Fibroblast of peridontal ligament (primary cell): ENCODE data around the gene PDZD7.

Source experiments
- DNase-seq: peaks from one replicate; pipeline ENCODE4 v3.0.0-alpha.2; 2010; ENCODE audit errors: extremely low read depth

Gene PDZD7

DNA sequence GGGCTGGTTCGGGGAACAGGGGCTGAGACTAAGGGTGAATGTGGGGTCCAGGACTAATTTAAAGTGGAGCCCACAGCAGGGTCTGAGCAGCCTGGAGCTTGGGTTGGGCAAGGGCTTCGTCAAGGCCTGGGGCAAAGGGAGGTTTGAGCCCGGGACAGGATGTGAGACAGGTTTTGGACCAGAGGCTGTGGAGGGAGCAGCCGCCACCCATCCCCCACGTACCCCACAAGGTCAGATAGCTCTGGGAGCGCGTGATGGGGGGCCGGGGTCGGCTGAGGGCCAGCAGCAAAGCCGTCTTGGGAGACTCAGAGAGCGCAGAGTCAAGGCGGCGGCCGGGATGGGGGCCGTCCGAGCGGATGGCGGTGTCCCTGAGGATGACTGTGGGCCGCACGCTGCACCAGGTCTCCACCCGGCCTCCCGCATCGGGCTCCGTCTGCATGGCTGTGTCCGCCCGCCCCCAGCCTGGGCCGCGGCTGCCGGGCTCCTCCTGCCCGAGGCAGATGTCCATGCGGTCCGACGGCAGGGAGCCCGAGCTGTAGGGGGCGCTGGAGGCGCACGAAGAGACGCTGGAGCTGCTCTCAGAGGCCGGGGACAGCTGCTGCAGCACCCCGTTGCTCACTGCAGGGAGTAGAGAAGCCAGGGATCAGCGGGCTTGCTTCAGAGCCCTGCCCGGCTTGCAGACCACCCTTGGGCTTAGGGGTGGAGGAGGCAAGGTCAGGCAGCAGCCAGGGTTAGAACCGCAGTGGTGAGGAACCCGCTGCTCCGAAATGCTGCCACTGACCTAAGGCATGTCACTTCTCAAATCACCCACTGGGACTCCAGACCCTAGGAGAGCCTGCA lies 12.1 kb downstream of the PDZD7 start:
- DNase-seq = peak; percentile 74

DNA sequence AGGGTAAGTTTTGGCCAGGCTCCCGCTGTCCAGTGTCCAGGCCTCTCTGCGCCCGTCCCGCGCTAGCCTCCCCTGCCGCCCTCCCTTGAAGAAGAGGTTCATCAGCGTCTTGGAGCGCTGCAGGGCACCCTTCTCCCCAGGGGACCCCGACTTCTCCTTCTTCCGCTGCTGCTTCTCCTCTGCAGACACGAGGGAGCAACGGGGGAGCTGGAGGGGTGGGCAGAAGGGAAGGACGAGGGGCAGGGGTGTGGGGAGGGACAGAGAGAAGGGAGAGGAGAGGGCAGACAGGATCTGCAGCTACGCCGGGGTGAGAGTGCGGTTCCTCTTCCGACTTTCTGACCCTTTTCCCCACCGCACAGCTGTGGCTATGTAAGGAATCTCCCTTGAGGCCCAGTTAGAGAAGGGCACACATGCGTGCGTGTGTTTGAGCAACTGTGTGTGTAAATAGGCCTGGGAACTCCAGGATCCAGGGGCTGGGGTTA lies 12.8 kb downstream of the PDZD7 start:
- DNase-seq = peak; percentile 48

DNA sequence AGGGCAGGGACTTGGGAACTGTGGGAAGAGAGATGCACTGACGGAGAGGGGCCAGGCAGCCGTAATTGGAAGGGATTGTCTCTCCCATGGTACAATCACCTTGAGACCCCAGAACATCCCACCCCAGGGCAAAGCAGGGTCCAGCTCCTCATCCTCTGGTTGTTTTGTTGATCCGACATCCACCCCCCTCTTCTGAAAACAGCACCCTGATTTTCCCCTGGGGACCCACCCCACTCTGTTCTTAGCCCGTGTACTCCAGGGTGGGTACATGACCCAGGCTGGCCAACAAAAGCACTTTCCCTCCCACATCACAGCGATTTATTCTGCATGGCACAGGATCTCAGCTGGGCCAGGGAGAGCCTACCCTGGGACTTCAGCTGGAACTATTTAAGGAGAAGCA lies 14.1 kb downstream of the PDZD7 start:
- DNase-seq = no peak

DNA sequence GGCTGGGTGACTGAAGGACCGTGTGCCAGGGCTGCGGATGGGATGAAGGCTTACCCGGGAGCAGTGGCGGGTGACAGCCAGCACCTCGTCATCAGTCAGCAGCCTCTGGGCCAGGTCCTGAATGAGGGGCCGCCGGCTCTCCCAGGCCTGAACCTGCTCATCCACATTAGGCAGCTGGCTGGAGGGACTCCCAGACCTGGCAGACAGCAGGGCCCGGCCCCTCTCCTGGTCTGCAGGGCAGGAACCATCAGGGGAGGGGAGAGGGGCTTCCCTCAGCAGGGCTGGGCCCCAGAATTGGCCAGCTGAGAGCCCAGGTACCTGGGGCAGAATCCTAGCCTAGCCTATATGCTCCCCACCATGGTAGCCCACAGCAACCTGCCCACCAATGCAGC lies 15.4 kb downstream of the PDZD7 start:
- DNase-seq = no peak

DNA sequence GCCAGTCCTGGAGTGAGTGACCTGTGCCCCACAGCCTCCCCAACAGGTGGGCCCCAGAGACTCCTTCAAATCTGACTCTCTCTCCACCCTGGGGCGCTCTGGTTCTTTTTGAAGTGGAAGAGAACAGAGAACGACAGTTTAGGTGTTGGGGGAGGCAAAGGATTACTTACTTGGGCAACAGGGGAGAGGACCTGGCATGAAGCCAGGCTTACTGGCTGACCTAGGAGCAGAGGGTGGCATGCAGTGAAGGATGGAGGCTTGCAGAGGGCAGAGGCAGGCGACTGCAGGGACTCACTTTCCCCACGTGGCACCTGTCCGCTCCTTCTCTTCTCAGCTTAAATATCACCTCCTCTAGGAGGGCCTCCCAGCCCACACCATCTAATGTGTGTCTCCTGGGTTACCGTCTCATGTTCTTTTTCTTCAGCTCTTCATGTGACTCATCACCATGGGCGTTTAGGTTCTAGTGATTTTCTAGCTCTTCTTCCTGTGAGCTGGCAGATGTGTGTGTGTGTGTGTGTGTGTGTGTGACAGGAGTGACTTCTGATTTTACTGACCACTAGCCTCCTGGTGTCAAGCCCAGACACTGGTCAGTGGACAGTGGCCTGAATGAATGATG lies 15.9 kb downstream of the PDZD7 start:
- peak; percentile 90 for DNase-seq

DNA sequence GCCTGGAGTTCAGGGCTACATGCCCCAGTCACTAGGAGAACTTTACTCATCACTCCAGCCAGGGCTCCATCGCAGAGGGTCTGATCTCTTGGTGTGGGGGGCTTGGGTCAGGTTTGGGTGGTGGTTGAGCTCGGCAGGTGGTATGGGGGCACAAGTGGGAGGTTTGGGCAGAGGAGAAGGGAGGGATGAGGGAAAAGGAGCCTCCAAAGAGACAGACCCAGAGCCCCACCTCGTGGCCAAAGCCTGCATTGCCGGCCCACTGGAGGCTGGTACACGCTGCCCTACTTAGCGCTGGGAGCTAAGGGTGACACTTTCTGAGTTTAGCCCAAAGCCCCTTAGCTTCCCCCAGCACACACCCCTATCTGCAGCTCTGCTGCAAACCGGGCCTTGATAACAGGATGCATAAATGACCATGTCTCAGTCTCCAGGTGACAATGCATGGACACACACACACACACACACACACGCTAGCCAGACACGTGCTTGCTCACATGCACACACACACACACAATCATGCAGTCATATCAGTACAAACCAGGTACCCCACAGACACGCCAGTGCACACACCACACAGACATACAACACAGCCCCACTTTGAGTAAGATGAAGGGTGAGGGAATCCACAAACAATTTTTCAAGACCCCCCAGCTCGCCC lies 16.6 kb downstream of the PDZD7 start:
- peak; percentile 70 for DNase-seq

DNA sequence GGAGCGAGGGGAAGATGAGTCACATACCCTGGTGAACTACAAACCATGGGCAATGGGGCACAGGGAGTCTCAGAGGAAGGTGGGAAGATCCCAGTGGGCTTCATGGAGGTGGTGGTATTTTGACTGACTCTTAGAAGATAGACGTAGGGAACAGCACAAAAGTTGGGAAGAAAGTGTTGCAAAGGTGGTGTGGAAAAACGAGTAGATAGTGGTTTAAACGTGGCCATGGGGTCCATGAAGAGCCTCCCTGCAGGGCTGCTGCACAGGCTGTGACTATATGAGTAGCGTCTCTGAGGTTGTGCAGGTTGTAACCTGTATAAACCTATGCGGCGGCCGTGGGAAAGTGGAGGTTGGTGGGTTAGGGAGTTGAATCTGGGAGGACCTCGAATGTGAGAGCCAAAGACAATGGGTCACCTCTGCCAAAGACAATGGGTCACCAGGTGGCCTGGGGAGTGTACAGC lies 17.5 kb downstream of the PDZD7 start:
- DNase-seq = no peak

DNA sequence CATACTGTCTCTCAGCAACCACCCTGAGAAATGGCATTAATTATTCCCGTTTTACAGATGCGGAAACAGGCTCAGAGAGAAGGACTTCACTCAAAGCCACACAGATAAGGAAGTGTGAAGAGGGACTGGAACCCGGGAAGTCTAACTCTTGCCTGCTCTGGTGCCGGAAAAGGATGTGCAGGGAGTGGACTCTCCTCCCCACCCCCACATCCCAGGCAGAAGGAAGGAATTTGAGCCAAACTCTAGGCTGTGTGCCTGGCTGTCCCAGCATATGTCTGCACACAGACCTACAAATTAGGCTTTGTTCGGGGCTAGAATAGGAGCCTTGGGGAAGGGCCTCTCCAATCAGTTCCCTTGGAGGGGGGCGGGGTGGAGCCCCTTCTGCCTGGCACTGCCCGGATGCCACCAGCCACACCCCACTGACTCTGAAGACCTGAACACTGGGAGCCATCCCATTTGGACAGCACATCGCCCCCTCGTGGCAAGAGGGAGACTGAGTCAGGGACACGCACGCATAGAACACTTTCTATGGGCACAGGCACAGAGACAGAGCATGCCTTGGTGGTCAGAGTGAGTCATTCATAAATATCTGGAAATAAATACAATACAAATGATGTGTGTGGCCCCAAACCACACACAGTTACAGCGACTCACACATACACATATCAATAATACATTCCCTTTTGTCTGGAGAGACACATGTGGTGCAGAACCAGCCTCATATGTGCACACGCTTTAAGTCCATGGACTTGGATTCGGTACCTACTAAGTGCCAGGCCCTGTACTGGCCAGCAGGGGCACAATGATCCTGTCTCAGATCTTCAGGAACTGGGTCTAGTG lies 18.2 kb downstream of the PDZD7 start:
- DNase-seq = peak; percentile 91

DNA sequence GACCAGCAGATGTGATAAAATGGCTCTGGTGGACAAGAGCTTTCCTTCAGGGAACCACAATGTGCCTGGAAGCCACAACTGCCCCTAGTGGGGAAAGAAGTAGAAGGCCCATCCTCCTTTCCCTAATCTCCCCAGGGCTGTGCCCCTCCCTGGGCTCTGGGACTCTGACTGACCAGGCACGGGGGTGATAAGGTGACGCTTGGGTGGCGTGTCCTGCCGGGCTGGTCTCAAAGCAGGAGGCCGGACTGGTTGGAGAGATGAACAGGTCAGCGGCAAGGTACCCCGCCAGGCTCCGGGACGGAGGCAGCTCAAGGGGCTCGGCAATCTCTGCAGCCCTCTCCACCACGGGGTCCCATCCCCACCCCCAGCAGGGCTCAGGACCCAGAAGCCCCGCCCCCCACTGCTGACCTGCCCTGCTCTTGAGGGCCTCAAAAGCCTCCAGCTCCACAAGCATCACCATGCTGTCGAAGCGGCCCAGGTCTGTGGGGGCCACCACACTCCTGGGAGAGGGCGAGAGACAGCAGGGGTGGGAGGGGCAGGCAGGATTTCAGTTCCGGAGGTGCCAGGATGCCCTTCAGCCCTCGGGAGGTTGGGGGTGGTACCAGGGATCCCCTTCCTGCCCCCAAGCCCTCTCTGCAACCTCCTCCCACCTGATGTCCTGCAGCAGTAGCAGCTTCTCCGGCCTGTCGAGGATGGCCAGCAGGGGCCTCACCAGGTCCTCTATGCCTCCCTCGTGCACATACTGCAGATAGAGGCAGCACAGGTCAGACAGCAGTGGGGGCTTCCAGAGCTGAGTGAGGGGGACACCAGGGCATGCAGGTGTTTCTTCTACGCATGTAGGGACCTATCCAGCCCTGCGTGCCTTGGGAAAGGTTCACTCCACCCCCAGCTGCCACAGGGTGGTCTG lies 19.2 kb downstream of the PDZD7 start:
- DNase-seq = no peak

DNA sequence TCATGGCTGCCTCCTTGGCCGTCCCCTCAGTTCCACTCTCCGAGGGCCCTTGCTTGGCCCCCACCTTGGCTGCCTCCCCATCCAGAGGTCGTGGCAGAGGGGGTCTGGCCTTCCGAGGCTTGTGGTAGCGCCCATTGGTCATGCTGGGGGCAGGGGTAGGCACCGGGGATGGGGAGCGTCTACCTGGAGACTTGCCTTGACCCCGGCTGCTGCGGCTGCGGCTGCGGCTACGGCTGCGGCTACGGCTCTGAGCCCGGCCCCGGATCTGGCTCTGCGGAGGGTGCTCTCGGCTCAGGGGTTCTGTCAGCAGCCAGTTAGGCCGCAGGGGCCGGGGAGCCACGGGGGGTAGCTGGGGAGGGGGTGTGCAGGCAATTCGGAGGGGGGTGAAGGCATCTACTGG lies 20.6 kb downstream of the PDZD7 start:
- no peak for DNase-seq

DNA sequence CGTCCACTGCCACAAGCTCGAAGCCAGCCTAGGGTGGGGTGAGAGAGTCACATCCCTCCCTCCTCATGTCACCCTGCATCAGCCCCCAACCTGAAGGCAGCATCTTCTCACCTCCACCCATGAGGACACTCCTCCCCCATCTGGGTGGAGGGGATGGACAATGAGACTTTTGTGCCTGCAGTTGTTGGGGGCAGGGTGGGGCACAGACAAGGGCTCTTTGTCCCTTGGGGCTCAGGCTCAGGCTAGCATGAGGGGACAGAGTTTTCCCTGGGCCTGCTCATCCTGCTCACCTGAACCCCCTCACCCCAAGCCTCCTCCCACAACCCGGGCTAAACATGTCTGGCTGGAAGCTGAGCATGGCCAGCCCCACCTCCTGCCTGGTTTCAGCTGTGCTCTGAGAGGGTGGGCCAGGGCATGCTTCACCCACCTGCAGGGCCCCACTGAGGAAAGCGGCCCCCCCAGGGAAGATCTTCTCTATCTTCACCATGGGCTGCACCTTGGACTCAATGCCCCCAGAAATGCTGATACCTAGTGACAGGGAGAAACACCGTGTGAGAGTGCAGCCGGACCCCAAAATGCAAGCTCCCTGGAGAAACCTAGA lies 22.0 kb downstream of the PDZD7 start:
- DNase-seq = no peak

DNA sequence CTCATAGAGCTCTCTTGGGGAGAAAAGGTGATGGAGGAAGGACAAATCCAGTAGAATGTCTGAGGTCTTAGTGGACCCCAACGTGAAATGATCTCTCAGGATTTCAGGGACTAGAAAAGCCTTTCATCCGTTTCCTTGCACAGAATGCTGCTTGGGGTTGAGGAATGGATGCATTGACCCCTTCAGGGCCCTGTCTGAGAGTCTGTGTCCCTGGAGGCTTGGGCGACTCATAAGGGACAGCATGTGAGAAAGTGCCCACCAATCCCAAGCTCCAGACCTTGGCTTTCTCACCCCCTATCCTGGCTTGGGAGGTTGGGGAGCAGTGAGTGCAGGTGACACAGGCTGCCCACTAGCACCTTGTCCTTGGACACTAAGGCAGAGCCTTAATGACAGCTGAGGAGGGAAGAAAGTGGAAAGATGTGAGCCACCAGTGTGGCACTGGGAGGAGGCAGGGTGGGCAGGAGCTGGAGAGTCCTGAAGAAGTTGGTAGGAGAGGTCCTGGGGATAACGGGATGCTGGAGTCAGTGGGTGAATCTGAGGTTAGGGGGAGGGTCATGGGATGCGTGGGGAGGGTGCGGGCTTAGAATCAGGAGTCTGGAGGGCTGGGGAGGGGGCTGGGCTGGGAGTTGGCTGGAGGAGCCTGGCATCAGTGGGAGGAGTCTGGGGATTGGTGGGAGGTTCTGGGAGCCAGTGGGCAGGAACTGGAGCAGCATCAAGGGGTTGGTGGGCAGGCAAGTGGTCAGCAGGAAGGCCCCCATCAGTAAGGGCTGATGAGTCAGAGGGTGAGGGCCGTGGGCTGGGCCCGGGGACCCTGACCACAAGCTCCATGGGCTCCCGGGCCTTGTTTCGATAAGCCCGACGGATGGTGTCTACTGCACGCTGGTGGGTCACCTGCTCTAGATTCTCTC lies 22.8 kb downstream of the PDZD7 start:
- DNase-seq = no peak

DNA sequence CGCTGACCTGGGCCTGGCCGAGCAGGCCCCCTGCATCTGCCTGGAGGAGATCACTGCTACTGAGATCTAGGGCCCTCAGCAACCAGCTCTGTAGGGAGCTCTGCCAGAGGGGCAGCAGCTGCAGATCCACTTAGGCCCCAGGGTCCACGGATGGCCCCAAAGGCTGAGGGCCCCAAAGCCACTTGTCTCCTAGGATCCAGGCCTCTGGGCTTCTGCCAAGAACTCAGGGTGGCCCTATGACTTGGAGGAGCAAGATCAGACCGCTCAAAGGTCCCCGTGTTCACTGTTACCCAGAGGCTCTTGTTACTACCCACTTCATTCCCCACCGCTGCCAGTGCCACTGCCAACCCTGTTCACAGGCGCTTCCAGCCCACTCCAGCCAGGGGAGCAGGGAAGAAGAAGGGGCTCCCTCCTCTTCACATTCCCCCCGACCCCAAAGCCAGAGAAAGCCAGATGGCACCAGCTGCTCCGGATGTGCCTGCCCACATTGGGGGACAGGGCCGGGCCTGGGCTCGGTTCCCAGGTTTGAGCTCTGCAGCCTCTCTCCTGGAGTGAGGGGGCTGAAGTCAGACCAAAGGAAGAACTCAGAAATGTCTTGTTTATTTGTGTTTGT lies 23.7 kb downstream of the PDZD7 start:
- DNase-seq = no peak

DNA sequence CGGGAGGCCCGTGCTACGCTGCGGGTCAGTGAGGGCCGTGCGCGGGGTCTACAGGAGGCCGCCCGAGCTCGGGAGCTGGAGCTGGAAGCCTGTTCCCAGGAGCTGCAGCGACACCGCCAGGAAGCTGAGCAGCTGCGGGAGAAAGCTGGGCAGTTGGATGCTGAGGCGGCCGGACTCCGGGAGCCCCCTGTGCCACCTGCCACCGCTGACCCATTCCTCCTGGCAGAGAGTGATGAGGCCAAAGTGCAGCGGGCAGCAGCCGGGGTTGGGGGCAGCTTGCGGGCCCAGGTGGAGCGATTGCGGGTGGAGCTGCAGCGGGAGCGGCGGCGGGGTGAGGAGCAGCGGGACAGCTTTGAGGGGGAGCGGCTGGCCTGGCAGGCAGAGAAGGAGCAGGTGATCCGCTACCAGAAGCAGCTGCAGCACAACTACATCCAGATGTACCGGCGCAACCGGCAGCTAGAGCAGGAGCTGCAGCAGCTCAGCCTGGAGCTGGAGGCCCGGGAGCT lies 24.3 kb downstream of the PDZD7 start:
- DNase-seq = no peak

DNA sequence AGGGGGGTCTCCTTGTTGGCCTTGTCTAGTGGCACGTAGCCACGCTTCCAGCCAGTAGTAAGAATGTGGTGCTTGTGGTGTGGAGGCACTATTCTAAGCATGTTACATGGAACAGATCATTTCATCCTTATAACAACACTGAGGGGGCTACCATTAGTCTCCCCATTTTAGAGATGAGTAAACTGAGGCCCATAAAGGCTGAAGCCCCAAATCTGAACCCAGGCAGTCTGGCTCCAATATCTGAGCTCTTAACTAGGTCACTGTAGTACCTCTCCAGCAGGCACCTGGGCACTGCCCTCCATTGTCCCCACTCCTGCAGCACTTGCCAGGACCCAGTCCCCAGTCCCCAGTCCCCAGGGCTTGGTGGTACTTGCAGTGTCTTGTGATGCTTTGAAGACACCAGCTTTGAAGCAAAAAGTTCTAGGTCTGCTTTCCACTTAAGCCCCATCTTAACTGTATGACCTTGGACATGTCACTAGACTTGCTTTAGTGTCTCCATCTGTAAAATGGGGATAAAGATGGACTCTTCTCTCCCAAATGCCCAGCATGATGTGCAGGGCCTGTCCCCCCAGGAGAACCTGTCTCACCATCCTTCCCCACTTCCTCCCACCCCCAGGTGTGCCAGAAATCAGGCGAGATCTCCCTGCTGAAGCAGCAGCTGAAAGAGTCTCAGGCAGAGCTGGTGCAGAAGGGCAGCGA lies 24.9 kb downstream of the PDZD7 start:
- no peak for DNase-seq

DNA sequence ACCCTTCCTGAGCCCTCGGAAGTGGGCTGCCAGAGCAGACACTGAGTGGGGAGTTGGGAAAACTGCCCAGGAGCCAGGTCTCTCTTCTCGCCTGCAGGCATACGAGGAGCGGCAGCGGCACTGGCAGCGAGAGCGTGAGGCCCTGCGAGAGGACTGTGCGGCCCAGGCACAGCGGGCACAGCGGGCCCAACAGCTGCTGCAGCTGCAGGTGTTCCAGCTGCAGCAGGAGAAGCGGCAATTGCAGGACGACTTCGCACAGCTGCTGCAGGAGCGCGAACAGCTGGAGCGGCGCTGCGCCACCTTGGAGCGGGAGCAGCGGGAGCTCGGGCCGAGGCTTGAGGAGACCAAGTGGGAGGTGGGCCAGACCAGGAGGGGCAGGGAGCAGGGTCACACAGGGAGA lies 25.6 kb downstream of the PDZD7 start:
- no peak for DNase-seq

DNA sequence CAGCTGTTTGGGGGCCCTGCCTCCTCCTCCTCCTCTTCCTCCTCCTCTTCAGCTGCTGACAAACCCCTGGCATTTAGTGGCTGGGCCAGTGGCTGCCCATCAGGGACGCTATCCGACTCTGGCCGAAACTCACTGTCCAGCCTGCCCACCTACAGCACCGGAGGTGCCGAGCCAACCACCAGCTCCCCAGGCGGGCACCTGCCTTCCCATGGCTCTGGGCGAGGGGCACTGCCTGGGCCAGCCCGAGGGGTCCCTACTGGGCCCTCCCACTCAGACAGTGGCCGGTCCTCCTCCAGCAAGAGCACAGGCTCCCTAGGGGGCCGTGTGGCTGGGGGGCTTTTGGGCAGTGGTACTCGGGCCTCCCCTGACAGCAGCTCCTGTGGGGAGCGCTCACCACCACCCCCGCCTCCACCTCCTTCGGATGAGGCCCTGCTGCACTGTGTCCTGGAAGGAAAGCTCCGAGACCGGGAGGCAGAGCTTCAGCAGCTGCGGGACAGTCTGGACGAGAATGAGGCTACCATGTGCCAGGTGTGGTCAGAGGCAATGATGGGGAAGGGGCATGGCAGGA lies 27.2 kb downstream of the PDZD7 start:
- no peak for DNase-seq

DNA sequence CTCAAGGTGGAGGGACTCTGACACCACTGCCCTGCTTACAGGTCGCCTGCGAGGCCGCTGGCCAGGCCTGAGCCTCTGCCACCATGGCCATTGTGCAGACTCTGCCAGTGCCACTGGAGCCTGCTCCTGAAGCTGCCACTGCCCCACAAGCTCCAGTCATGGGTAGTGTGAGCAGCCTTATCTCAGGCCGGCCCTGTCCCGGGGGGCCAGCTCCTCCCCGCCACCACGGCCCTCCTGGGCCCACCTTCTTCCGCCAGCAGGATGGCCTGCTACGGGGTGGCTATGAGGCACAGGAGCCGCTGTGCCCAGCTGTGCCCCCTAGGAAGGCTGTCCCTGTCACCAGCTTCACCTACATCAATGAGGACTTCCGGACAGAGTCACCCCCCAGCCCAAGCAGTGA lies 28.5 kb downstream of the PDZD7 start:
- no peak for DNase-seq
